Lower leg skin (tissue), 3 donors: ENCODE results near the gene CAMTA1.

Experiments
- CTCF ChIP-seq, 3 donors: fragments of 450-650 bp; IDR thresholded peaks; one replicate each; pipeline ENCODE4 v1.5.1; 2016; ENCODE audit warnings: antibody characterized with exemption in 3 of 3, mild to moderate bottlenecking in 3 of 3, moderate library complexity in 2 of 3
- POLR2A ChIP-seq, 2 donors: fragments of 450-650 bp; IDR thresholded peaks; one replicate each; pipeline ENCODE4 v1.6.1; 2016 to 2017; ENCODE audit warnings: antibody characterized with exemption in 2 of 2, mild to moderate bottlenecking in 1 of 2, moderate library complexity in 1 of 2

GRCh38 chr1:7644961-7645750 is 859.9 kb downstream of the CAMTA1 start:
- TF ChIP-seq CTCF (IDR thresholded peaks at IDR 0.05) (no peak), POLR2A (IDR thresholded peaks at IDR 0.05) (no peak)
